ENCODE data around the gene MGAT4A. TPM values are rescaled to one million over a fixed set of nuclear protein-coding genes. Genes with fewer than 3 reads are reported as not detected.
"Not testable (repeated sequence)": the region's sequence is repeated elsewhere in the genome, so short reads cannot be mapped to it uniquely, and the experiment has no call there.

MGAT4A gene
- total RNA-seq, 2 experiments from 2014 or later = 124 to 152 TPM

GRCh38 chr2:98769784-98770183 is 38.9 kb upstream of the MGAT4A start:
- H3K27me3 Mint-ChIP-seq = no peaks in the 10 kb centered on the region
- peak; percentile 41 for DNase-seq
- H3K4me3 Mint-ChIP-seq = peak overlapping the region; percentile 98
- no peak for ATAC-seq (ENCODE audit: low read depth)
- H3K9me3 Mint-ChIP-seq = no peaks in the 10 kb centered on the region
- H3K4me1 Mint-ChIP-seq = peaks cover 68% of the 10 kb centered on the region
- POLR2A ChIA-PET = interaction anchor here (3.3 to 7.2 kb wide), 3 partner anchors 10 to 120 kb away, joined by 17 to 225 read pairs (median 48); partner anchors contain the start of gene MGAT4A
- H3K36me3 Mint-ChIP-seq = peaks cover 15% of the 10 kb centered on the region
- H3K27ac Mint-ChIP-seq = peak overlapping the region; percentile 100

GRCh38 chr2:98769114-98769476 is 38.2 kb upstream of the MGAT4A start:
- Mint-ChIP-seq H3K9me3 (no peaks in the 10 kb centered on the region), H3K4me1 (peaks cover 70% of the 10 kb centered on the region), H3K27me3 (no peaks in the 10 kb centered on the region), H3K4me3 (peak overlapping the region; percentile 56), H3K36me3 (peaks cover 18% of the 10 kb centered on the region), H3K27ac (peak overlapping the region; percentile 48)
- ATAC-seq (ENCODE audit: low read depth) (no peak), DNase-seq (no peak)
- POLR2A ChIA-PET = interaction anchor here (3.9 to 7.2 kb wide), 2 partner anchors 10 to 38 kb away, joined by 48 to 225 read pairs; partner anchors contain the start of gene MGAT4A

- H3K27me3 Mint-ChIP-seq = no peaks in the 10 kb centered on the region
- H3K4me3 Mint-ChIP-seq = peak overlapping the region; percentile 56
- peaks cover 18% of the 10 kb centered on the region for H3K36me3 Mint-ChIP-seq
- POLR2A ChIA-PET = interaction anchor here (2.0 to 7.2 kb wide), 2 partner anchors 10 to 38 kb away, joined by 8 to 225 read pairs; partner anchors contain the start of gene MGAT4A
- no peaks in the 10 kb centered on the region for H3K9me3 Mint-ChIP-seq
- H3K27ac Mint-ChIP-seq = peak overlapping the region; percentile 48
- ATAC-seq (ENCODE audit: low read depth) (no peak), DNase-seq (no peak)
- peaks cover 69% of the 10 kb centered on the region for H3K4me1 Mint-ChIP-seq
Measured at GRCh38 chr2:98768384-98769113, 37.6 kb upstream of the MGAT4A start.

GRCh38 chr2:98764499-98764898 is 33.6 kb upstream of the MGAT4A start:
- ATAC-seq (ENCODE audit: low read depth) (no peak), DNase-seq (no peak)
- POLR2A ChIA-PET = no interaction called here
- no peaks in the 10 kb centered on the region for H3K9me3 Mint-ChIP-seq
- H3K36me3 Mint-ChIP-seq = peaks cover 22% of the 10 kb centered on the region
- H3K27ac Mint-ChIP-seq = no peak overlapping the region
- H3K27me3 Mint-ChIP-seq = no peaks in the 10 kb centered on the region
- H3K4me3 Mint-ChIP-seq = no peak overlapping the region
- peaks cover 60% of the 10 kb centered on the region for H3K4me1 Mint-ChIP-seq

- no peak for ATAC-seq (ENCODE audit: low read depth)
- Mint-ChIP-seq H3K27ac (no peak overlapping the region), H3K4me1 (peaks cover 59% of the 10 kb centered on the region), H3K4me3 (no peak overlapping the region), H3K27me3 (no peaks in the 10 kb centered on the region), H3K9me3 (no peaks in the 10 kb centered on the region), H3K36me3 (peaks cover 19% of the 10 kb centered on the region)
- DNase-seq = no peak
- POLR2A ChIA-PET = no interaction called here
Measured at GRCh38 chr2:98763209-98763951, 32.4 kb upstream of the MGAT4A start.

- H3K4me1 Mint-ChIP-seq = peaks cover 62% of the 10 kb centered on the region
- POLR2A ChIA-PET = interaction anchor here (0.9 to 5.0 kb wide), 3 partner anchors 9 to 29 kb away, joined by 3 to 48 read pairs (median 4); no protein-coding TSS in a partner anchor
- H3K27me3 Mint-ChIP-seq = no peaks in the 10 kb centered on the region
- no peak overlapping the region for H3K4me3 Mint-ChIP-seq
- no peaks in the 10 kb centered on the region for H3K9me3 Mint-ChIP-seq
- peaks cover 16% of the 10 kb centered on the region for H3K36me3 Mint-ChIP-seq
- no peak for ATAC-seq (ENCODE audit: low read depth)
- peak overlapping the region; percentile 76 for H3K27ac Mint-ChIP-seq
- no peak for DNase-seq
Measured at GRCh38 chr2:98761909-98762308, 31.0 kb upstream of the MGAT4A start.

- Mint-ChIP-seq H3K4me3 (peak overlapping the region; percentile 29), H3K36me3 (peaks cover 14% of the 10 kb centered on the region), H3K4me1 (peaks cover 58% of the 10 kb centered on the region), H3K27me3 (no peaks in the 10 kb centered on the region), H3K27ac (peak overlapping the region; percentile 76), H3K9me3 (no peaks in the 10 kb centered on the region)
- POLR2A ChIA-PET = interaction anchor here (0.9 to 5.0 kb wide), 3 partner anchors 10 to 28 kb away, joined by 3 to 48 read pairs (median 4); no protein-coding TSS in a partner anchor
- DNase-seq (peak; percentile 56), ATAC-seq (ENCODE audit: low read depth) (peak; percentile 37)
Measured at GRCh38 chr2:98761267-98761781, 30.4 kb upstream of the MGAT4A start.

- Mint-ChIP-seq H3K27me3 (no peaks in the 10 kb centered on the region), H3K4me3 (no peak overlapping the region), H3K4me1 (peaks cover 52% of the 10 kb centered on the region), H3K9me3 (no peaks in the 10 kb centered on the region), H3K36me3 (peaks cover 12% of the 10 kb centered on the region), H3K27ac (no peak overlapping the region)
- DNase-seq = no peak
- ATAC-seq (ENCODE audit: low read depth) = no peak
- POLR2A ChIA-PET = interaction anchor here (0.7 to 5.0 kb wide), 3 partner anchors 11 to 103 kb away, joined by 3 to 48 read pairs (median 3); partner anchors contain the start of gene MGAT4A
Measured at GRCh38 chr2:98759827-98760625, 29.1 kb upstream of the MGAT4A start.

GRCh38 chr2:98759338-98759737 is 28.4 kb upstream of the MGAT4A start:
- H3K27ac Mint-ChIP-seq = peak overlapping the region; percentile 39
- no peak for ATAC-seq (ENCODE audit: low read depth)
- H3K9me3 Mint-ChIP-seq = no peaks in the 10 kb centered on the region
- H3K27me3 Mint-ChIP-seq = no peaks in the 10 kb centered on the region
- DNase-seq = no peak
- POLR2A ChIA-PET = interaction anchor here (1.4 to 5.0 kb wide), 5 partner anchors 12 to 29 kb away, joined by 3 to 48 read pairs (median 10); partner anchors contain the start of gene MGAT4A
- peaks cover 10% of the 10 kb centered on the region for H3K36me3 Mint-ChIP-seq
- no peak overlapping the region for H3K4me3 Mint-ChIP-seq
- peaks cover 49% of the 10 kb centered on the region for H3K4me1 Mint-ChIP-seq

GRCh38 chr2:98757904-98758421 is 27.0 kb upstream of the MGAT4A start:
- peaks cover 42% of the 10 kb centered on the region for H3K4me1 Mint-ChIP-seq
- H3K4me3 Mint-ChIP-seq = peak overlapping the region; percentile 81
- ATAC-seq (ENCODE audit: low read depth) (peak; percentile 92), DNase-seq (peak; percentile 56)
- H3K27me3 Mint-ChIP-seq = no peaks in the 10 kb centered on the region
- peak overlapping the region; percentile 94 for H3K27ac Mint-ChIP-seq
- H3K36me3 Mint-ChIP-seq = peaks cover 9% of the 10 kb centered on the region
- POLR2A ChIA-PET = interaction anchor here (0.6 to 5.0 kb wide), 11 partner anchors 10 to 243 kb away, joined by 4 to 48 read pairs (median 8); partner anchors contain the start of gene MGAT4A
- H3K9me3 Mint-ChIP-seq = peaks cover 3% of the 10 kb centered on the region

- Mint-ChIP-seq H3K36me3 (peaks cover 12% of the 10 kb centered on the region), H3K4me3 (no peak overlapping the region), H3K27me3 (no peaks in the 10 kb centered on the region), H3K27ac (no peak overlapping the region), H3K4me1 (peaks cover 22% of the 10 kb centered on the region), H3K9me3 (peaks cover 10% of the 10 kb centered on the region)
- ATAC-seq (ENCODE audit: low read depth) (no peak), DNase-seq (no peak)
- POLR2A ChIA-PET = no interaction called here
Measured at GRCh38 chr2:98753801-98754200, 22.9 kb upstream of the MGAT4A start.

GRCh38 chr2:98752711-98753110 is 21.8 kb upstream of the MGAT4A start:
- not testable (repeated sequence) for H3K4me3 Mint-ChIP-seq; H3K27me3 Mint-ChIP-seq; ATAC-seq (ENCODE audit: low read depth); H3K27ac Mint-ChIP-seq; DNase-seq
- peaks cover 10% of the 10 kb centered on the region for H3K9me3 Mint-ChIP-seq
- POLR2A ChIA-PET = interaction anchor here (0.6 kb wide), 1 partner anchor 310 kb away, joined by 3 read pairs; no protein-coding TSS in a partner anchor
- H3K36me3 Mint-ChIP-seq = peaks cover 12% of the 10 kb centered on the region
- H3K4me1 Mint-ChIP-seq = peaks cover 21% of the 10 kb centered on the region

Measured in activated naive CD8-positive, alpha-beta T cell treated with anti-CD3 and anti-CD28 coated beads, Interleukin-2, amount 10 ng/mL, durations not matched to agents 7 days and 5 days (primary cell).